Fibroblast of villous mesenchyme (primary cell): ENCODE measurements around the gene NDST1. TPM values are rescaled to one million over a fixed set of nuclear protein-coding genes. Genes with fewer than 3 reads are reported as not detected.
A peak's percentile ranks its signal among the peaks of the same experiment; 100 is the strongest.

Source experiments
- DNase-seq: peaks from one replicate; pipeline ENCODE4 v3.0.0-alpha.2; 2010; ENCODE audit warnings: low read depth
- H3K4me3 ChIP-seq: 2 replicates; pipeline ENCODE4 v1.5.1; 2011; ENCODE audit warnings: low read depth, mild to moderate bottlenecking, low read length
- total RNA-seq: library from RNA; depleted of rRNA; stranded (reverse); fragments of >200 nt; gene quantifications from 2 replicates; pipeline ENCODE4 v1.2.3, GENCODE V29; 2012
- TF ChIP-seq, protein P1 (sequence below): IDR thresholded peaks from 2 replicates; pipeline ENCODE4 v1.5.1; 2012; ENCODE audit warnings: low read depth, mild to moderate bottlenecking, low read length; ENCODE audit not compliant: insufficient read depth

The NDST1 gene
- total RNA-seq, 1 donor, result 87.2 TPM

DNA sequence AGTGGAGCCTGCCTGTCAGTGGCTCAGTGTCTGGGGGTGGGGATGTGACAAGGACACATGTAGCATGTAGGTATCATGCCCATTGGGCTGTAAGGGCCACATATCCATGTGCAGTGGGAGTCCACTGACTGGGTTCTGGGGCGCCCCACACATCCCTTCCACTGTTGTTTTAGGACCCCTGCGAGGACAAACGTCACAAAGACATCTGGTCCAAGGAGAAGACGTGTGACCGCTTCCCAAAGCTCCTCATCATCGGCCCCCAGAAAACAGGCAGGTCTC is 33.4 kb downstream of the NDST1 start:
- no peak for DNase-seq
- TF ChIP-seq, protein P1, sequence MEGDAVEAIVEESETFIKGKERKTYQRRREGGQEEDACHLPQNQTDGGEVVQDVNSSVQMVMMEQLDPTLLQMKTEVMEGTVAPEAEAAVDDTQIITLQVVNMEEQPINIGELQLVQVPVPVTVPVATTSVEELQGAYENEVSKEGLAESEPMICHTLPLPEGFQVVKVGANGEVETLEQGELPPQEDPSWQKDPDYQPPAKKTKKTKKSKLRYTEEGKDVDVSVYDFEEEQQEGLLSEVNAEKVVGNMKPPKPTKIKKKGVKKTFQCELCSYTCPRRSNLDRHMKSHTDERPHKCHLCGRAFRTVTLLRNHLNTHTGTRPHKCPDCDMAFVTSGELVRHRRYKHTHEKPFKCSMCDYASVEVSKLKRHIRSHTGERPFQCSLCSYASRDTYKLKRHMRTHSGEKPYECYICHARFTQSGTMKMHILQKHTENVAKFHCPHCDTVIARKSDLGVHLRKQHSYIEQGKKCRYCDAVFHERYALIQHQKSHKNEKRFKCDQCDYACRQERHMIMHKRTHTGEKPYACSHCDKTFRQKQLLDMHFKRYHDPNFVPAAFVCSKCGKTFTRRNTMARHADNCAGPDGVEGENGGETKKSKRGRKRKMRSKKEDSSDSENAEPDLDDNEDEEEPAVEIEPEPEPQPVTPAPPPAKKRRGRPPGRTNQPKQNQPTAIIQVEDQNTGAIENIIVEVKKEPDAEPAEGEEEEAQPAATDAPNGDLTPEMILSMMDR, result no peak
- no peak overlapping the region for H3K4me3 ChIP-seq

DNA sequence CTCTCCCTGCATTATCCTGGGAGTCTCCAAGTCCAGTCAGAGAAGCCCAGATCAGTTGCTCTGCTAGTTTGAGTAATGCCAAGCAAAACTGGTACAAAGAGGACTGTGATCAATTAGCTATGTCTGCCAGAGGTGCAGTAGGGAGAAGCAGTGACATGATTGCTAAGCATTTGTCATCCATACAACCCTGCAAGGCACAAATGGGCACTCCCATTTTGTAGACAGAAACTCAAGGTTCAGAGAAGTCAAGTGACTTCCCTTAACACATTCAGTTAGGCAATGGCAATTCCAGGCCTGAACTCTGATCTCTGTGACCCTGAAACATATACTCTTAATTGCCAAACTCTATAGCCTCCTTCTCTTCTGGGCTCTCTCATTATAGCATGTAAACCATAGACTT is 34.0 kb downstream of the NDST1 start:
- DNase-seq, result no peak
- TF ChIP-seq, protein P1, result no peak
- no peak overlapping the region for H3K4me3 ChIP-seq

DNA sequence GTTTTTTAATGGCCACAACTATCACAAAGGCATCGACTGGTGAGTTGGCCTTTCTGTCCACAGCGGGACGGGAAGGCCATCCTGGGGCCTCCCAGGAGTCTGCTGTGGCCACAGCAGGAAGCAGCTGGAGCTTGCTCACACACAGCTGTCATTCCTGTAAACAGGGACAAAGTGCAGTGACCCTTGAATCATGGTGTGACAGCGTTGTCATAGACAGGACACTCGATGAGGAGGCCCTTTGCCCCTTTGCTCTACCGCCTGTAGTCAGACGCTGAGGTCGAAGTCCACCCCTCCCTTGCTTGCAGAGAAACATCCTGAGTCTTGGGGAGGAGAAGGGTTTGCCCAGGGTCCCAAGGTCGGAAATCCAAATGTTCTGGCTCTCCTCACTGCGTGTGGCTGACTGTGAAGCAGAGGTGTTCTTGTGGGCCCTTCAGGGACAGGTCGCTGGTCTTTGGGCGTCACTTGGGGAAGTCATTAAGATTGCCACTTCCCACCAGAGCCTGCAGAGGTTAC is 35.1 kb downstream of the NDST1 start:
- H3K4me3 ChIP-seq, result no peak overlapping the region
- DNase-seq, result no peak
- TF ChIP-seq, protein P1, result no peak

DNA sequence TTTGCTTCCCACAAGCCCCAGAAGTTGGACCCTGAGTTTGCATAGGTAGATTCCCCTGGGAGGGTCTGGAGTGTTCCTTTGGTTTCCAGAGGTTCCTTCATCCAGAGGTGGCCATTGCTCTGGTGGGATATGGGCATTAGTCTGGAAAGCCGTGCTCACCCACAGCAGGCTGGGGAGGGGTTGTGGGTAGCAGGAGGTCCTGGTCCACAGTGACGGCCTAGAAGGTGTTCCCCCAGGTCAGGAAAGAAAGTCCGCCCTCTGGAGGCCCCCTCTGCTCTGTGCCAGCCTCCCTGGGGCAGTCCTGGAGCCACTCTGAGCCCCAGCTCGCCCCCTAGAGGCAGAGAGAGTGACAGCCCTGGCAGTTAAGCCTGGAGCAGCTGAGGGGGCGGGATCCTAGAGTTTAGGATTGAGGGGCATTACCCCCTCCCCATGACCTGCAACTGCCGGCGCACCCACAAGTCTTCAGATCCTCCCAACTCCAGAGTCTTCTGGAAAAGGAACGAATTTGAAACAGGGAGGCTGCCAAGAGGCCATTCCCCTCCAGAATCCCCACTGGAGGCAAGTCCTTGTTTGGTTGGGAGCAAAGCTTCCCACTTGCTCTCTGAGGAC is 36.8 kb downstream of the NDST1 start:
- DNase-seq, result peak; percentile 63
- TF ChIP-seq, protein P1, result peak; percentile 94
- no peak overlapping the region for H3K4me3 ChIP-seq

DNA sequence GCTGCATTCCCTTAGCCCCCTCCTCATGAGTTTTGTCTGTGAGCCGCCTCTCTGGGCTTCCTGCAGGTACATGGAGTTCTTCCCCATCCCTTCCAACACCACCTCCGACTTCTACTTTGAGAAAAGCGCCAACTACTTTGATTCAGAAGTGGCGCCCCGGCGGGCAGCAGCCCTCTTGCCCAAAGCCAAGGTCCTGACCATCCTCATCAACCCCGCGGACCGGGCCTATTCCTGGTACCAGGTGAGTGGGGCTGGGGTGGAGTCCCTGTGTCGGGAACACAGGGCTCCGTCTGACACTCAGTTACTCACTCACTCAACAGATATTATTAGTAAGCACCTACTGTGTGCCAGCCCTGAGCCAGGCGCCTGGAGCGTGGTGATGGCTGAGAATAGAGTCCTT is 37.3 kb downstream of the NDST1 start:
- no peak for DNase-seq
- TF ChIP-seq, protein P1, result no peak
- H3K4me3 ChIP-seq, result no peak overlapping the region

DNA sequence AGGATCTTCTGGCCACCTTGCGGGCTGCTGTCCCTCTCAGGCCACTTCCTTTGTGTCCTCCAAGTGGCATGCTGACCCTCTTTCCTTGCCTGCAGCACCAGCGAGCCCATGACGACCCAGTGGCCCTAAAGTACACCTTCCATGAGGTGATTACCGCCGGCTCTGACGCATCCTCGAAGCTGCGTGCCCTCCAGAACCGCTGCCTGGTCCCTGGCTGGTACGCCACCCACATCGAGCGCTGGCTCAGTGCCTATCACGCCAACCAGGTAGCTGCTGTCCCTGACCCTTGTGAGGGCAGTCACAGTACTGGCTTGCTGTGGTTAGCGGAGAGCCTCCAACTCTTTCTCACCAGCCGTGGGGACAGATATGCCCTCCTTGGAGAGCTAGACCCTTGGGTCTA is 40.2 kb downstream of the NDST1 start:
- H3K4me3 ChIP-seq, result no peak overlapping the region
- no peak for DNase-seq
- TF ChIP-seq, protein P1, result no peak

DNA sequence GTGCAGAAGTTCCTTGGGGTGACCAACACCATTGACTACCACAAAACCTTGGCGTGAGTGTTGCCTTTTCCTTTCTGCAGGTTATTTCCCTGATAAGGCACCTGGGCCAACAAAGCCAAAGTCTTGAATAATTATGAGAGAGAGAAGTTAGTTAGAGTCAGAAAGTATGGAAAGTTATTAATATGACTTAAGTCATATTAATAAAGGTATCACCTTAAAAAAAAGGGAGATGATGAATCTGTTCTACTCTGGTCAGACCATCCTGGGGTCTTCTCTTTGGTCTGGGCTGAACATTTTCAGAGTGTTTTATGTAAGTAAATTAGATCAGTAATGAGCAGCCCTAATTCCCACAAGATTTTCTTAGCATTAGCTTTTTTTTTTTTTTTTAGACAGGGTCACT is 41.8 kb downstream of the NDST1 start:
- TF ChIP-seq, protein P1, result no peak
- DNase-seq, result no peak
- no peak overlapping the region for H3K4me3 ChIP-seq
